ENCODE measurements around the gene LOX. TPM values are rescaled to one million over a fixed set of nuclear protein-coding genes. Genes with fewer than 3 reads are reported as not detected.
"Not testable (repeated sequence)": the region's sequence is repeated elsewhere in the genome, so short reads cannot be mapped to it uniquely, and the experiment has no call there.

Gene LOX
- polyA plus RNA-seq, 2 donors, result 0.71 to 1.2 TPM

- Histone ChIP-seq H3K36me3 (ENCODE audit: control insufficient read depth in 2 of 2, insufficient read depth in 2 of 2, low read length in 1 of 2) (no peaks in the 10 kb centered on the region), H3K27ac (ENCODE audit: low read depth in 2 of 2, low read length in 1 of 2) (no peak overlapping the region), H3K9me3 (ENCODE audit: control insufficient read depth in 2 of 2, insufficient read depth in 1 of 2, low read depth in 1 of 2, low read length in 1 of 2) (no peaks in the 10 kb centered on the region), H3K27me3 (ENCODE audit: control insufficient read depth in 1 of 2, insufficient read depth in 2 of 2, low read length in 2 of 2) (no peaks in the 10 kb centered on the region), H3K4me3 (ENCODE audit: low read depth in 1 of 2, low read length in 2 of 2) (no peak overlapping the region), H3K4me1 (ENCODE audit: control insufficient read depth in 2 of 2, insufficient read depth in 2 of 2, low read length in 1 of 2) (no peaks in the 10 kb centered on the region)
- WGBS, 2 donors, result 31% methylated on average over 4 of the region's 4 CpGs
These were observed 23.7 kb upstream of the LOX start for GRCh38 chr5:122101636-122102285.

- Histone ChIP-seq H3K36me3 (ENCODE audit: control insufficient read depth in 2 of 2, insufficient read depth in 2 of 2, low read length in 1 of 2) (no peaks in the 10 kb centered on the region), H3K9me3 (ENCODE audit: control insufficient read depth in 2 of 2, insufficient read depth in 1 of 2, low read depth in 1 of 2, low read length in 1 of 2) (no peaks in the 10 kb centered on the region), H3K4me1 (ENCODE audit: control insufficient read depth in 2 of 2, insufficient read depth in 2 of 2, low read length in 1 of 2) (no peaks in the 10 kb centered on the region), H3K27ac (ENCODE audit: low read depth in 2 of 2, low read length in 1 of 2) (no peak overlapping the region), H3K27me3 (ENCODE audit: control insufficient read depth in 1 of 2, insufficient read depth in 2 of 2, low read length in 2 of 2) (no peaks in the 10 kb centered on the region), H3K4me3 (ENCODE audit: low read depth in 1 of 2, low read length in 2 of 2) (no peak overlapping the region)
- WGBS, 2 donors, result 81 to 83% methylated on average over 6 of the region's 6 CpGs
These were observed 21.2 kb upstream of the LOX start for GRCh38 chr5:122099060-122099790.

- WGBS, 2 donors, result 86 to 93% methylated on average over 1 of the region's 1 CpG
- Histone ChIP-seq H3K36me3 (ENCODE audit: control insufficient read depth in 2 of 2, insufficient read depth in 2 of 2, low read length in 1 of 2) (no peaks in the 10 kb centered on the region), H3K4me3 (ENCODE audit: low read depth in 1 of 2, low read length in 2 of 2) (no peak overlapping the region), H3K27ac (ENCODE audit: low read depth in 2 of 2, low read length in 1 of 2) (no peak overlapping the region), H3K27me3 (ENCODE audit: control insufficient read depth in 1 of 2, insufficient read depth in 2 of 2, low read length in 2 of 2) (no peaks in the 10 kb centered on the region), H3K4me1 (ENCODE audit: control insufficient read depth in 2 of 2, insufficient read depth in 2 of 2, low read length in 1 of 2) (no peaks in the 10 kb centered on the region), H3K9me3 (ENCODE audit: control insufficient read depth in 2 of 2, insufficient read depth in 1 of 2, low read depth in 1 of 2, low read length in 1 of 2) (no peaks in the 10 kb centered on the region)
These were observed 19.3 kb upstream of the LOX start for GRCh38 chr5:122097391-122097790.

GRCh38 chr5:122095158-122095557, 17.1 kb upstream of the LOX start:
- Histone ChIP-seq H3K27me3 (ENCODE audit: control insufficient read depth in 1 of 2, insufficient read depth in 2 of 2, low read length in 2 of 2) (no peaks in the 10 kb centered on the region), H3K9me3 (ENCODE audit: control insufficient read depth in 2 of 2, insufficient read depth in 1 of 2, low read depth in 1 of 2, low read length in 1 of 2) (no peaks in the 10 kb centered on the region), H3K27ac (ENCODE audit: low read depth in 2 of 2, low read length in 1 of 2) (no peak overlapping the region), H3K4me1 (ENCODE audit: control insufficient read depth in 2 of 2, insufficient read depth in 2 of 2, low read length in 1 of 2) (no peaks in the 10 kb centered on the region), H3K4me3 (ENCODE audit: low read depth in 1 of 2, low read length in 2 of 2) (no peak overlapping the region), H3K36me3 (ENCODE audit: control insufficient read depth in 2 of 2, insufficient read depth in 2 of 2, low read length in 1 of 2) (no peaks in the 10 kb centered on the region)
- WGBS, 2 donors, result 56 to 60% methylated on average over 3 of the region's 3 CpGs

GRCh38 chr5:122094251-122094650, 16.2 kb upstream of the LOX start:
- 82 to 89% methylated on average over 5 of the region's 5 CpGs for WGBS, 2 donors
- not testable (repeated sequence) for H3K9me3 ChIP-seq (ENCODE audit: control insufficient read depth in 2 of 2, insufficient read depth in 1 of 2, low read depth in 1 of 2, low read length in 1 of 2); H3K4me1 ChIP-seq (ENCODE audit: control insufficient read depth in 2 of 2, insufficient read depth in 2 of 2, low read length in 1 of 2); H3K27me3 ChIP-seq (ENCODE audit: control insufficient read depth in 1 of 2, insufficient read depth in 2 of 2, low read length in 2 of 2); H3K4me3 ChIP-seq (ENCODE audit: low read depth in 1 of 2, low read length in 2 of 2); H3K27ac ChIP-seq (ENCODE audit: low read depth in 2 of 2, low read length in 1 of 2); H3K36me3 ChIP-seq (ENCODE audit: control insufficient read depth in 2 of 2, insufficient read depth in 2 of 2, low read length in 1 of 2)

- 79 to 81% methylated on average over 7 of the region's 7 CpGs for WGBS, 2 donors
- Histone ChIP-seq H3K27ac (ENCODE audit: low read depth in 2 of 2, low read length in 1 of 2) (no peak overlapping the region), H3K4me3 (ENCODE audit: low read depth in 1 of 2, low read length in 2 of 2) (no peak overlapping the region), H3K27me3 (ENCODE audit: control insufficient read depth in 1 of 2, insufficient read depth in 2 of 2, low read length in 2 of 2) (no peaks in the 10 kb centered on the region), H3K36me3 (ENCODE audit: control insufficient read depth in 2 of 2, insufficient read depth in 2 of 2, low read length in 1 of 2) (no peaks in the 10 kb centered on the region), H3K4me1 (ENCODE audit: control insufficient read depth in 2 of 2, insufficient read depth in 2 of 2, low read length in 1 of 2) (no peaks in the 10 kb centered on the region), H3K9me3 (ENCODE audit: control insufficient read depth in 2 of 2, insufficient read depth in 1 of 2, low read depth in 1 of 2, low read length in 1 of 2) (no peaks in the 10 kb centered on the region)
These were observed 15.5 kb upstream of the LOX start for GRCh38 chr5:122093415-122094180.

GRCh38 chr5:122091936-122092600, 14.0 kb upstream of the LOX start:
- no peaks in the 10 kb centered on the region for H3K9me3 ChIP-seq (ENCODE audit: control insufficient read depth in 2 of 2, insufficient read depth in 1 of 2, low read depth in 1 of 2, low read length in 1 of 2)
- H3K27ac ChIP-seq (ENCODE audit: low read depth in 2 of 2, low read length in 1 of 2), result no peak overlapping the region
- H3K4me3 ChIP-seq (ENCODE audit: low read depth in 1 of 2, low read length in 2 of 2), result no peak overlapping the region
- no peaks in the 10 kb centered on the region for H3K4me1 ChIP-seq (ENCODE audit: control insufficient read depth in 2 of 2, insufficient read depth in 2 of 2, low read length in 1 of 2)
- no peaks in the 10 kb centered on the region for H3K36me3 ChIP-seq (ENCODE audit: control insufficient read depth in 2 of 2, insufficient read depth in 2 of 2, low read length in 1 of 2)
- no peaks in the 10 kb centered on the region for H3K27me3 ChIP-seq (ENCODE audit: control insufficient read depth in 1 of 2, insufficient read depth in 2 of 2, low read length in 2 of 2)
- 49 to 52% methylated on average over 9 of the region's 9 CpGs for WGBS, 2 donors

GRCh38 chr5:122089096-122090013, 11.3 kb upstream of the LOX start:
- Histone ChIP-seq H3K4me3 (ENCODE audit: low read depth in 1 of 2, low read length in 2 of 2) (no peak overlapping the region), H3K9me3 (ENCODE audit: control insufficient read depth in 2 of 2, insufficient read depth in 1 of 2, low read depth in 1 of 2, low read length in 1 of 2) (no peaks in the 10 kb centered on the region), H3K27ac (ENCODE audit: low read depth in 2 of 2, low read length in 1 of 2) (no peak overlapping the region), H3K27me3 (ENCODE audit: control insufficient read depth in 1 of 2, insufficient read depth in 2 of 2, low read length in 2 of 2) (no peaks in the 10 kb centered on the region), H3K36me3 (ENCODE audit: control insufficient read depth in 2 of 2, insufficient read depth in 2 of 2, low read length in 1 of 2) (no peaks in the 10 kb centered on the region), H3K4me1 (ENCODE audit: control insufficient read depth in 2 of 2, insufficient read depth in 2 of 2, low read length in 1 of 2) (no peaks in the 10 kb centered on the region)
- 66 to 75% methylated on average over 2 of the region's 2 CpGs for WGBS, 2 donors

GRCh38 chr5:122085041-122085440, 7.0 kb upstream of the LOX start:
- no peaks in the 10 kb centered on the region for H3K36me3 ChIP-seq (ENCODE audit: control insufficient read depth in 2 of 2, insufficient read depth in 2 of 2, low read length in 1 of 2)
- no peak overlapping the region for H3K27ac ChIP-seq (ENCODE audit: low read depth in 2 of 2, low read length in 1 of 2)
- 69 to 73% methylated on average over 3 of the region's 3 CpGs for WGBS, 2 donors
- no peaks in the 10 kb centered on the region for H3K4me1 ChIP-seq (ENCODE audit: control insufficient read depth in 2 of 2, insufficient read depth in 2 of 2, low read length in 1 of 2)
- H3K27me3 ChIP-seq (ENCODE audit: control insufficient read depth in 1 of 2, insufficient read depth in 2 of 2, low read length in 2 of 2), result no peaks in the 10 kb centered on the region
- no peaks in the 10 kb centered on the region for H3K9me3 ChIP-seq (ENCODE audit: control insufficient read depth in 2 of 2, insufficient read depth in 1 of 2, low read depth in 1 of 2, low read length in 1 of 2)
- no peak overlapping the region for H3K4me3 ChIP-seq (ENCODE audit: low read depth in 1 of 2, low read length in 2 of 2)
